HepG2 (cell line): Measurements from ENCODE around the gene PPP1R9A.

ENCODE experiments used
- CTCF ChIP-seq: sonication (generic); formaldehyde crosslinking; IDR thresholded peaks from 2 replicates; pipeline ENCODE4 v1.5.0; 2020; ENCODE audit warnings: mild to moderate bottlenecking, missing genetic modification reagents, moderate library complexity
- ETV6 ChIP-seq: sonication (generic); formaldehyde crosslinking; conservative IDR thresholded peaks from 2 replicates; pipeline ENCODE4 v1.4.0; 2020; ENCODE audit warnings: missing genetic modification reagents
- NFYB ChIP-seq: sonication (generic); formaldehyde crosslinking; IDR thresholded peaks from 2 replicates; pipeline ENCODE4 v1.4.0; 2020; ENCODE audit warnings: missing genetic modification reagents
- PBX3 ChIP-seq: sonication (generic); formaldehyde crosslinking; IDR thresholded peaks from 2 replicates; pipeline ENCODE4 v1.8.1; 2023; ENCODE audit warnings: missing genetic modification reagents, inconsistent platforms, borderline replicate concordance
- RAD21 ChIP-seq: fragments of 450-650 bp; formaldehyde crosslinking; IDR thresholded peaks from 2 replicates; pipeline ENCODE4 v1.5.0; 2020; ENCODE audit warnings: mild to moderate bottlenecking
- TRIM24 ChIP-seq: sonication (generic); formaldehyde crosslinking; IDR thresholded peaks from 2 replicates; pipeline ENCODE4 v1.8.0; 2022; ENCODE audit warnings: mild to moderate bottlenecking, missing genetic modification reagents
- ZNF280D ChIP-seq: sonication (generic); formaldehyde crosslinking; IDR thresholded peaks from 2 replicates; pipeline ENCODE4 v1.5.1; 2020; ENCODE audit warnings: mild to moderate bottlenecking, missing genetic modification reagents
- ZNF512B ChIP-seq: sonication (generic); formaldehyde crosslinking; IDR thresholded peaks from 2 replicates; pipeline ENCODE4 v1.5.1; 2020; ENCODE audit warnings: missing genetic modification reagents, mild to moderate bottlenecking, borderline replicate concordance
- ZNF564 ChIP-seq: sonication (generic); formaldehyde crosslinking; IDR thresholded peaks from 2 replicates; pipeline ENCODE4 v1.8.1; 2023; ENCODE audit warnings: mild to moderate bottlenecking, missing genetic modification reagents
- ZNF567 ChIP-seq: sonication (generic); formaldehyde crosslinking; IDR thresholded peaks from 2 replicates; pipeline ENCODE4 v1.8.1; 2023; ENCODE audit warnings: mild to moderate bottlenecking, missing genetic modification reagents, borderline replicate concordance
- ZNF7 ChIP-seq: IDR thresholded peaks from 2 replicates; pipeline ENCODE4 v1.6.1; 2016; ENCODE audit warnings: missing biosample characterization, missing genetic modification reagents
- TF ChIP-seq, protein P1 (sequence below): IDR thresholded peaks from 2 replicates; pipeline ENCODE4 v1.6.1; 2016

DNA sequence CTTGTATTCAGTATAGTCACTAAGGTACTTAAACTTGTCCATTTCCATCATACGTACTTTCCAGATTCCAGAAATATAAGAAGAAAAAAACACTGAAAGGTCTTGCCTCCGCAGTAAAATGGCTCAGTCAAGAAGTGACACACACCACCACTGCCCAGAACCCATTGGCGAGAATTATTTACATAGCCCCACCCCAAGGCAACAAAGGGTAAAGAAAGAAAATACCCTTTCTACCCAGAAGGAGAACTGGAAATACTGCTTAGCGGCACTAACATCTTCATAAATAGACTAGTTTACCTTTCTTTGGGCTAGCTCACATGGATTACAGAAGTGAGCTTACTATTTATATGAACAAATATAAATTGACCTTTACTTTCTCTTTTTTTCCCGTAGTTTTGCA, 194.0 kb downstream of the PPP1R9A start:
- TF ChIP-seq TRIM24 (no peak), NFYB (CRISPR knock-in tag) (no peak), ZNF567 (CRISPR knock-in tag) (no peak), CTCF (CRISPR knock-in tag) (no peak), ETV6 (CRISPR knock-in tag) (no peak), ZNF280D (CRISPR knock-in tag) (no peak), ZNF564 (CRISPR knock-in tag) (no peak), RAD21 (CRISPR knock-in tag) (no peak), ZNF512B (CRISPR knock-in tag) (no peak), ZNF7 (CRISPR knock-in tag) (no peak), PBX3 (no peak)
- TF ChIP-seq, protein P1, sequence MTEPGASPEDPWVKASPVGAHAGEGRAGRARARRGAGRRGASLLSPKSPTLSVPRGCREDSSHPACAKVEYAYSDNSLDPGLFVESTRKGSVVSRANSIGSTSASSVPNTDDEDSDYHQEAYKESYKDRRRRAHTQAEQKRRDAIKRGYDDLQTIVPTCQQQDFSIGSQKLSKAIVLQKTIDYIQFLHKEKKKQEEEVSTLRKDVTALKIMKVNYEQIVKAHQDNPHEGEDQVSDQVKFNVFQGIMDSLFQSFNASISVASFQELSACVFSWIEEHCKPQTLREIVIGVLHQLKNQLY (CRISPR knock-in tag): no peak
